ENCODE data around the gene HEG1.

- TF ChIP-seq RFX5 (IDR thresholded peaks at IDR 0.05; ENCODE audit: borderline replicate concordance, low read depth, low read length) (no peak), POLR2A (IDR thresholded peaks at IDR 0.05; ENCODE audit: control extremely low read depth in 1 of 2, low read depth in 2 of 2, low read length in 2 of 2) (no peak), EZH2 (IDR thresholded peaks at IDR 0.05; ENCODE audit: low read depth, low read length, severe bottlenecking) (no peak), RAD21 (IDR thresholded peaks at IDR 0.05 in 1 of 2, conservative IDR thresholded peaks at IDR 0.05 in 1 of 2; ENCODE audit: low read depth in 2 of 2, low read length in 2 of 2) (no peak), KDM1A (IDR thresholded peaks at IDR 0.05; ENCODE audit: borderline replicate concordance, low read length) (no peak), SP1 (IDR thresholded peaks at IDR 0.05; ENCODE audit: low read depth, low read length) (no peak), BCL11A (IDR thresholded peaks at IDR 0.05; ENCODE audit: low read depth in 2 of 2, low read length in 2 of 2) (no peak), SUZ12 (IDR thresholded peaks at IDR 0.05; ENCODE audit: low read length) (no peak), RXRA (IDR thresholded peaks at IDR 0.05; ENCODE audit: insufficient read depth, low read depth, low read length) (no peak)
- TF ChIP-seq, protein P1, sequence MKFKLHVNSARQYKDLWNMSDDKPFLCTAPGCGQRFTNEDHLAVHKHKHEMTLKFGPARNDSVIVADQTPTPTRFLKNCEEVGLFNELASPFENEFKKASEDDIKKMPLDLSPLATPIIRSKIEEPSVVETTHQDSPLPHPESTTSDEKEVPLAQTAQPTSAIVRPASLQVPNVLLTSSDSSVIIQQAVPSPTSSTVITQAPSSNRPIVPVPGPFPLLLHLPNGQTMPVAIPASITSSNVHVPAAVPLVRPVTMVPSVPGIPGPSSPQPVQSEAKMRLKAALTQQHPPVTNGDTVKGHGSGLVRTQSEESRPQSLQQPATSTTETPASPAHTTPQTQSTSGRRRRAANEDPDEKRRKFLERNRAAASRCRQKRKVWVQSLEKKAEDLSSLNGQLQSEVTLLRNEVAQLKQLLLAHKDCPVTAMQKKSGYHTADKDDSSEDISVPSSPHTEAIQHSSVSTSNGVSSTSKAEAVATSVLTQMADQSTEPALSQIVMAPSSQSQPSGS (IDR thresholded peaks at IDR 0.05; ENCODE audit: low read length), result no peak
- TF ChIP-seq, protein P2, sequence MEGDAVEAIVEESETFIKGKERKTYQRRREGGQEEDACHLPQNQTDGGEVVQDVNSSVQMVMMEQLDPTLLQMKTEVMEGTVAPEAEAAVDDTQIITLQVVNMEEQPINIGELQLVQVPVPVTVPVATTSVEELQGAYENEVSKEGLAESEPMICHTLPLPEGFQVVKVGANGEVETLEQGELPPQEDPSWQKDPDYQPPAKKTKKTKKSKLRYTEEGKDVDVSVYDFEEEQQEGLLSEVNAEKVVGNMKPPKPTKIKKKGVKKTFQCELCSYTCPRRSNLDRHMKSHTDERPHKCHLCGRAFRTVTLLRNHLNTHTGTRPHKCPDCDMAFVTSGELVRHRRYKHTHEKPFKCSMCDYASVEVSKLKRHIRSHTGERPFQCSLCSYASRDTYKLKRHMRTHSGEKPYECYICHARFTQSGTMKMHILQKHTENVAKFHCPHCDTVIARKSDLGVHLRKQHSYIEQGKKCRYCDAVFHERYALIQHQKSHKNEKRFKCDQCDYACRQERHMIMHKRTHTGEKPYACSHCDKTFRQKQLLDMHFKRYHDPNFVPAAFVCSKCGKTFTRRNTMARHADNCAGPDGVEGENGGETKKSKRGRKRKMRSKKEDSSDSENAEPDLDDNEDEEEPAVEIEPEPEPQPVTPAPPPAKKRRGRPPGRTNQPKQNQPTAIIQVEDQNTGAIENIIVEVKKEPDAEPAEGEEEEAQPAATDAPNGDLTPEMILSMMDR (IDR thresholded peaks at IDR 0.05; ENCODE audit: control extremely low read depth in 1 of 3, insufficient read depth in 1 of 3, low read depth in 1 of 3, low read length in 3 of 3), result no peak
Observed at GRCh38 chr3:124982855-124983254, 72.9 kb downstream of the HEG1 start.

Measured in H1 (cell line).